SK-N-SH (cell line): ENCODE results near the gene ARID4B. TPM values are rescaled to one million over a fixed set of nuclear protein-coding genes. Genes with fewer than 3 reads are reported as not detected.

Experiments used
- CTCF ChIA-PET: fragments of 300-600, 350-600 bp; formaldehyde crosslinking; extraction: SDS; loops from one replicate; lab custom pipeline; 2021; lab: Yijun Ruan, JAX
- POLR2A ChIA-PET: fragments of 350-600 bp; sonication (Branson Sonifier 250); formaldehyde crosslinking; extraction: SDS; loops from one replicate; lab custom pipeline; 2020; ENCODE audit warnings: antibody characterized with exemption, inconsistent platforms; lab: Yijun Ruan, JAX
- DNase-seq: peaks from one replicate; pipeline ENCODE4 v3.0.0; 2012
- H2AFZ ChIP-seq: fragments of 200-600 bp; sonication (generic); 2 replicates; pipeline ENCODE4 v1.8.1; 2016; ENCODE audit warnings: antibody characterized with exemption, mild to moderate bottlenecking, low read depth
- H3F3A ChIP-seq: fragments of 200-600 bp; sonication (generic); replicated peaks from 2 replicates; pipeline ENCODE3; 2016; ENCODE audit warnings: antibody characterized with exemption, mild to moderate bottlenecking; ENCODE audit not compliant: insufficient read depth
- H3K27ac ChIP-seq, 2 experiments: fragments of 200-500 bp in 1 of 2; fragments of 200-600 bp in 1 of 2; sonication (Bioruptor generic) in 1 of 2; sonication (generic), shearing (Covaris generic) in 1 of 2; 2 replicates each; pipeline versions ENCODE4 v1.5.1 to v1.6.1; 2014 to 2016; ENCODE audit warnings: low read depth in 2 of 2, inconsistent platforms in 1 of 2, low read length in 1 of 2, mild to moderate bottlenecking in 1 of 2, mixed read lengths in 1 of 2
- H3K27me3 ChIP-seq: fragments of 200-600 bp; sonication (generic), shearing (Covaris generic); 2 replicates; pipeline ENCODE4 v1.6.1; 2016; ENCODE audit warnings: mixed run types; ENCODE audit not compliant: insufficient read depth
- H3K36me3 ChIP-seq, 2 experiments: fragments of 200-500 bp in 1 of 2; fragments of 200-600 bp in 1 of 2; sonication (Bioruptor generic) in 1 of 2; sonication (generic) in 1 of 2; replicated peaks in 1 of 2; 2 replicates each; pipeline versions ENCODE3 to v1.5.1; 2014 to 2016; ENCODE audit warnings: low read length in 1 of 2, mild to moderate bottlenecking in 1 of 2; ENCODE audit not compliant: insufficient read depth in 2 of 2, control insufficient read depth in 1 of 2
- H3K4me1 ChIP-seq, 2 experiments: fragments of 200-500 bp in 1 of 2; fragments of 200-600 bp in 1 of 2; sonication (Bioruptor generic) in 1 of 2; sonication (generic), shearing (Covaris generic) in 1 of 2; 2 replicates each; pipeline versions ENCODE4 v1.5.1 to v1.6.1; 2014 to 2016; ENCODE audit warnings: low read depth in 1 of 2, low read length in 1 of 2, mixed run types in 1 of 2; ENCODE audit not compliant: insufficient read depth in 2 of 2, control insufficient read depth in 1 of 2
- H3K4me2 ChIP-seq: fragments of 200-600 bp; sonication (generic), shearing (Covaris generic); 2 replicates; pipeline ENCODE4 v1.6.1; 2017; ENCODE audit warnings: mixed run types
- H3K4me3 ChIP-seq, 2 experiments: fragments of 200-500 bp in 1 of 2; fragments of 200-600 bp in 1 of 2; sonication (Bioruptor generic) in 1 of 2; sonication (generic), shearing (Covaris generic) in 1 of 2; 2 replicates each; pipeline versions ENCODE4 v1.5.1 to v1.8.1; 2014 to 2016; ENCODE audit warnings: low read depth in 2 of 2, inconsistent platforms in 1 of 2, low read length in 1 of 2, mild to moderate bottlenecking in 1 of 2, mixed read lengths in 1 of 2, moderate library complexity in 1 of 2
- H3K79me2 ChIP-seq: fragments of 200-600 bp; sonication (generic); 2 replicates; pipeline ENCODE4 v1.8.1; 2017; ENCODE audit warnings: mild to moderate bottlenecking; ENCODE audit not compliant: insufficient read depth
- H3K9ac ChIP-seq: fragments of 200-600 bp; sonication (generic); 2 replicates; pipeline ENCODE4 v1.6.1; 2017; ENCODE audit warnings: mixed run types
- H3K9me2 ChIP-seq: fragments of 200-600 bp; sonication (generic); 2 replicates; pipeline ENCODE4 v1.6.1; 2017; ENCODE audit warnings: mixed run types
- H3K9me3 ChIP-seq: fragments of 200-600 bp; sonication (generic); 2 replicates; pipeline ENCODE4 v1.6.1; 2017; ENCODE audit warnings: mixed run types, mild to moderate bottlenecking, moderate library complexity
- H4K20me1 ChIP-seq: fragments of 200-600 bp; sonication (generic); 2 replicates; pipeline ENCODE4 v1.6.1; 2017; ENCODE audit warnings: mild to moderate bottlenecking, mixed run types; ENCODE audit not compliant: insufficient read depth
- CTCF ChIP-seq: fragments of 200-600 bp; sonication (generic); IDR thresholded peaks from 2 replicates; pipeline ENCODE4 v1.6.1; 2017; ENCODE audit warnings: antibody characterized with exemption, mild to moderate bottlenecking, moderate library complexity
- ELF1 ChIP-seq: IDR thresholded peaks from 2 replicates; pipeline ENCODE4 v1.4.0; 2012
- GABPA ChIP-seq: IDR thresholded peaks from 2 replicates; pipeline ENCODE4 v1.4.0; 2012; ENCODE audit warnings: low read depth, mild to moderate bottlenecking
- MAX ChIP-seq: IDR thresholded peaks from 2 replicates; pipeline ENCODE4 v1.4.0; 2012; ENCODE audit warnings: low read depth
- MEF2A ChIP-seq: IDR thresholded peaks from 2 replicates; pipeline ENCODE4 v1.4.0; 2012; ENCODE audit warnings: low read depth, borderline replicate concordance
- MXI1 ChIP-seq: IDR thresholded peaks from 2 replicates; pipeline ENCODE4 v1.6.1; 2012; ENCODE audit warnings: mild to moderate bottlenecking, low read depth, low read length, improper control_type of control experiment
- NFIC ChIP-seq: IDR thresholded peaks from 2 replicates; pipeline ENCODE4 v1.4.0; 2012; ENCODE audit warnings: borderline replicate concordance
- NRF1 ChIP-seq: IDR thresholded peaks from 2 replicates; pipeline ENCODE4 v1.6.1; 2012; ENCODE audit warnings: low read depth, mild to moderate bottlenecking, low read length
- PBX3 ChIP-seq: IDR thresholded peaks from 2 replicates; pipeline ENCODE4; 2012
- RAD21 ChIP-seq: IDR thresholded peaks from 2 replicates; pipeline ENCODE4 v1.6.1; 2012; ENCODE audit warnings: mild to moderate bottlenecking, low read length
- RCOR1 ChIP-seq: fragments of 150-350 bp; IDR thresholded peaks from 2 replicates; pipeline ENCODE4 v1.6.1; 2017; ENCODE audit warnings: antibody characterized with exemption, low read length
- RFX5 ChIP-seq: IDR thresholded peaks from 2 replicates; pipeline ENCODE4 v1.6.1; 2012; ENCODE audit warnings: mild to moderate bottlenecking, improper control_type of control experiment, low read length
- SMC3 ChIP-seq: IDR thresholded peaks from 2 replicates; pipeline ENCODE4 v1.6.1; 2012; ENCODE audit warnings: low read depth, low read length, improper control_type of control experiment
- TAF1 ChIP-seq: IDR thresholded peaks from 2 replicates; pipeline ENCODE4 v1.6.1; 2012; ENCODE audit warnings: low read depth, mild to moderate bottlenecking, low read length, moderate library complexity, borderline replicate concordance
- TCF12 ChIP-seq: IDR thresholded peaks from 2 replicates; pipeline ENCODE4 v1.4.0; 2012
- TEAD4 ChIP-seq: IDR thresholded peaks from 2 replicates; pipeline ENCODE4 v1.4.0; 2012; ENCODE audit warnings: mild to moderate bottlenecking, borderline replicate concordance; ENCODE audit not compliant: insufficient read depth
- USF1 ChIP-seq: IDR thresholded peaks from 2 replicates; pipeline ENCODE4 v1.4.0; 2012; ENCODE audit warnings: low read depth, borderline replicate concordance
- WGBS: methylation state at CpG from one replicate; pipeline ENCODE4 v1.1.6; 2017; ENCODE audit warnings: low lambda C conversion rate; 5-methylcytosine and 5-hydroxymethylcytosine counted together
- polyA plus RNA-seq, 3 experiments: library from polyadenylated mRNA; depleted of rRNA; stranded (reverse); fragments of >200 nt; gene quantifications; 2 replicates each; pipeline ENCODE4 v1.2.3, GENCODE V29; 2012

ARID4B gene
- polyA plus RNA-seq, 1 of the 3 experiments (the other 2 are of a cell fraction), result 4.4 TPM

- H3K9ac ChIP-seq, result no peak overlapping the region
- no peaks in the 10 kb centered on the region for H3K9me3 ChIP-seq
- 98% methylated on average over 3 of the region's 3 CpGs for WGBS
- H3K27me3 ChIP-seq, result no peaks in the 10 kb centered on the region
- no peak overlapping the region for H3K4me3 ChIP-seq
- no peaks in the 10 kb centered on the region for H4K20me1 ChIP-seq
- ChIA-PET POLR2A (no interaction called here), CTCF (interaction anchor here (1.2 to 1.5 kb wide), 2 partner anchors 28 kb away, joined by 3 to 4 read pairs; partner anchors contain the start of gene RBM34)
- peaks cover 5% of the 10 kb centered on the region for H3K79me2 ChIP-seq
- H2AFZ ChIP-seq, result no peak overlapping the region
- peaks cover 44 to 46% of the 10 kb centered on the region in 2 experiments for H3K36me3 ChIP-seq
- no peak overlapping the region for H3K4me2 ChIP-seq
- no peaks in the 10 kb centered on the region for H3K9me2 ChIP-seq
- TF ChIP-seq TAF1 (no peak), NFIC (no peak)
- DNase-seq, result no peak
- peaks cover 0 to 2% of the 10 kb centered on the region in 2 experiments; a peak in 1 of 4 replicates for H3K4me1 ChIP-seq
- peaks cover 34% of the 10 kb centered on the region for H3F3A ChIP-seq
- H3K27ac ChIP-seq, result no peak overlapping the region
Observed at GRCh38 chr1:235133086-235133485, 194.9 kb downstream of the ARID4B start.

GRCh38 chr1:235131961-235132360 lies 196.0 kb downstream of the ARID4B start:
- no peak overlapping the region for H3K27ac ChIP-seq
- no peak overlapping the region for H3K9ac ChIP-seq
- H3K79me2 ChIP-seq, result peaks cover 17% of the 10 kb centered on the region
- H3K4me3 ChIP-seq, result no peak overlapping the region
- no peaks in the 10 kb centered on the region for H3K9me3 ChIP-seq
- no peak for DNase-seq
- ChIA-PET CTCF (no interaction called here), POLR2A (no interaction called here)
- 88% methylated on average over 6 of the region's 6 CpGs for WGBS
- no peak overlapping the region for H2AFZ ChIP-seq
- H3F3A ChIP-seq, result peaks cover 34% of the 10 kb centered on the region
- peaks cover 10% of the 10 kb centered on the region for H4K20me1 ChIP-seq
- no peaks in the 10 kb centered on the region for H3K9me2 ChIP-seq
- no peak overlapping the region for H3K4me2 ChIP-seq
- H3K27me3 ChIP-seq, result no peaks in the 10 kb centered on the region
- peaks cover 33 to 36% of the 10 kb centered on the region in 2 experiments for H3K36me3 ChIP-seq
- TF ChIP-seq USF1 (no peak), NRF1 (no peak), ELF1 (no peak), PBX3 (no peak), SMC3 (no peak), RAD21 (no peak), CTCF (no peak), GABPA (no peak), TCF12 (no peak), NFIC (no peak), RFX5 (no peak), TEAD4 (no peak), MAX (no peak), MEF2A (no peak), TAF1 (no peak), MXI1 (no peak), RCOR1 (no peak)
- TF ChIP-seq, all 33 proteins: peak for 0
- H3K4me1 ChIP-seq, result peaks cover 0 to 3% of the 10 kb centered on the region in 2 experiments; a peak in 2 of 4 replicates
